Neuron (in vitro differentiated cells): ENCODE results near the gene PHKB.
"Not testable (repeated sequence)": the region's sequence is repeated elsewhere in the genome, so short reads cannot be mapped to it uniquely, and the experiment has no call there.

Source experiments
- H2AFZ ChIP-seq: one replicate; pipeline ENCODE4 v1.6.1; 2013; ENCODE audit warnings: low read depth, mild to moderate bottlenecking, inconsistent platforms, low read length, moderate library complexity
- H3K27me3 ChIP-seq: one replicate; pipeline ENCODE4 v1.6.1; 2013; ENCODE audit warnings: low read length; ENCODE audit not compliant: insufficient read depth
- H3K36me3 ChIP-seq: one replicate; pipeline ENCODE4 v1.6.1; 2013; ENCODE audit warnings: low read length; ENCODE audit not compliant: insufficient read depth
- H3K4me1 ChIP-seq: one replicate; pipeline ENCODE4 v1.6.1; 2013; ENCODE audit warnings: low read length; ENCODE audit not compliant: insufficient read depth
- H3K4me3 ChIP-seq: 2 replicates; pipeline ENCODE4 v1.5.1; 2013; ENCODE audit warnings: mild to moderate bottlenecking, low read length, moderate library complexity
- H3K9me3 ChIP-seq: one replicate; pipeline ENCODE4 v1.6.1; 2013; ENCODE audit warnings: low read length

PHKB gene

DNA sequence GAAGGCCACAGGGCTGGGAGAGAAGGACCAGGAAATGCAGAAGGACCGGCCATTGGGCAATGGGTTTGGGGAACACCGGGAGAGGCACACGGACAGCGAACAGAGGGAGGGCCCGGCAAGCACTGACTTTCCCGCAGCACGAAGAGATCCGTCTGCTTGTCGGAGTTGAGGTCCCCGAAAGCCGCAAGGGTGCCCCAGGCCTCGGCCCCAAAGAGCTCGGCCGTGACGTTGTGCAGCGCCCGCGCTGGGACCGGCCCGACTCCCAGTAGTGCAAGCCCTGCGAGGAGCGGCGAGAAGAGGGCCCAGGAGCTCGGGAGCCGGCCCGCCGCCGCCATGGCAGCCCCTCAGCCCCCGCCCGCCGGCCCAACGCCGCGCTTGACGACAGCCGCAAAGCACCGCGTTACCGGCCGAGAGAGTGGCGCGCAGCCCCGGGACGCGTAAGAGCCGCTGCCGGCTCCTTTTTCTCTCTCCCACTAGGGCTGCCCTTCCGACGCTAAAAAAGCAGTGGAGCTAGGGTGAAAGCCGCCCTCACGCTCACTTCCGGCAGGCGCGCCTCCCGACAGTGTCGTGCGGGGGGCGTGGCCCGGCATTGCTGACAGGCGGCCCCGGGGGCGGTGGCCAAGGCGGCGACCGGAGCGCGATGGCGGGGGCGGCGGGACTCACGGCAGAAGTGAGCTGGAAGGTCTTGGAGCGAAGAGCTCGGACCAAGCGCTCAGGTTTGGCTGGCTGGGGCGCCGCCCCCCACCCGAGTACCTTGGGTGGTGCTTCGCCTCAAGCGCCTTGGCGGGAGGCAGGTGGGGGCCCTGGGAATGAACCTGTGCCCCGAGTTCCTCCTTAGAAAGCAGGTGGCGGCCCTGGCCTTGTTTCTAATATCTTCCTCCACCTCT lies at the start of gene PHKB, which contains the start of gene ITFG1:
PHKB (plus strand) TSS at position 621 of the 887 bp plus-strand sequence; CDS start at position 641, 20 bp downstream.
ITFG1 (minus strand) TSS at position 353 of the 887 bp plus-strand sequence; CDS start at position 335, 18 bp downstream.
- H3K9me3 ChIP-seq = no peaks in the 10 kb centered on the region
- peaks cover 41% of the 10 kb centered on the region for H3K4me1 ChIP-seq
- H2AFZ ChIP-seq = peak within 1 kb of the TSS; percentile 99
- H3K4me3 ChIP-seq = peak within 1 kb of the TSS; percentile 84
- H3K36me3 ChIP-seq = peaks cover 12% of the 10 kb centered on the region
- H3K27me3 ChIP-seq = no peaks in the 10 kb centered on the region

DNA sequence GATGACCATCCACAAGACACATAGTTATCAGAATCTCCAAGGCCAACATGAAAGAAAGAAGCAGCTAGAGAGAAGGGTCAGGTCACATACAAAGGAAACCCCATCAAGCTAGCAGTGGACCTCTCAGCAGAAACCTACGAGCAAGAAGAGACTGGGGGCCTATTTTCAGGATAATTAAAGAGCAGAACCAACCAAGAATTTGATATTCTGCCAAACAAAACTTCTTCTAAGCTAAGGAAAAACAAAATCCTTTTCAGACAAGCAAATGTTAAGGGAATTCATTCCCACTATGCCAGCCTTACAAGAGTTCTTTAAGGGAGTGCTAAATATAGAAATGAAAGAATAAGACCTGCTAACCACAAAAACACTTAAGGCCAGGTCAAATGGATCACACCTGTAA lies 48.1 kb upstream of the PHKB start:
- peaks cover 2% of the 10 kb centered on the region for H3K9me3 ChIP-seq
- H3K27me3 ChIP-seq = no peaks in the 10 kb centered on the region
- H3K4me3 ChIP-seq = no peak overlapping the region
- H2AFZ ChIP-seq = no peak overlapping the region
- no peaks in the 10 kb centered on the region for H3K36me3 ChIP-seq
- H3K4me1 ChIP-seq = peaks cover 8% of the 10 kb centered on the region

DNA sequence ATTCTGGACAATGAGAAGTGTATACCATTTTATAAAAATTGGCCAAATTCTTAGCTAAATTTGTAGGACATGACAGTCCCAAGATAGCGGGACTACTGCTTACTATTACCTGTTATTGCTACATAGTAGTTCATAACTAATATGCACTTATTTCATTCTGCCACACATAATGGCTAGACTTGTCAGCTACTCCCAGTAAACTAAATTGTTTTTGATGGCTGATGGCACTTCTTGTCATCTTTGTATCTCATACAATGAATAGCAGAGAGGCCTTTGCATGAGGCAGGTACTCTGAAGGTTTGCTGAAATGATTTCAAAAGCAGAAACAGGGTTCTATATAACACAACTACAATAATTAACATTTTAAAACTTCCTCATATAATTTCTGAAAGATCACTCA lies 44.3 kb upstream of the PHKB start:
- no peaks in the 10 kb centered on the region for H3K27me3 ChIP-seq
- peaks cover 2% of the 10 kb centered on the region for H3K36me3 ChIP-seq
- H3K9me3 ChIP-seq = no peaks in the 10 kb centered on the region
- H3K4me3 ChIP-seq = no peak overlapping the region
- H2AFZ ChIP-seq = no peak overlapping the region
- peaks cover 8% of the 10 kb centered on the region for H3K4me1 ChIP-seq

DNA sequence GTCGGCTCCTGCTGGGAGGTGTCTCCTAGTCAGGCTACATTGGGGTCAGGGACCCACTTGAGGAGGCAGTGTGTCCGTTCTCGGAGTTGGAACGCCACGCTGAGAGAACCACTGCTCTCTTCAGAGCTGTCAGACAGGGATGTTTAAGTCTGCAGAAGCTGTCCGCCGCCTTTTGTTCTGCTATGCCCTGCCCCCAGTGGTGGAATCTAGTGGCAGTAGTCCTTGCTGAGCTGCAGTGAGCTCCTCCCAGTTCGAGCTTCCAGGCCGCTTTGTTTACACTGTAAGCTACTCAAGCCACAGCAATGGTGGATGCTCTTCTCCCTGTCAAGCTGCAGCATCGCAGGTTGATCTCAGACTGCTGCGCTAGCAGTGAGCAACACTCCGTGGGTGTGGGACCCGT lies 36.3 kb upstream of the PHKB start:
- H2AFZ ChIP-seq = no peak overlapping the region
- no peaks in the 10 kb centered on the region for H3K4me1 ChIP-seq
- peaks cover 8% of the 10 kb centered on the region for H3K9me3 ChIP-seq
- H3K4me3 ChIP-seq = no peak overlapping the region
- peaks cover 41% of the 10 kb centered on the region for H3K36me3 ChIP-seq
- no peaks in the 10 kb centered on the region for H3K27me3 ChIP-seq

DNA sequence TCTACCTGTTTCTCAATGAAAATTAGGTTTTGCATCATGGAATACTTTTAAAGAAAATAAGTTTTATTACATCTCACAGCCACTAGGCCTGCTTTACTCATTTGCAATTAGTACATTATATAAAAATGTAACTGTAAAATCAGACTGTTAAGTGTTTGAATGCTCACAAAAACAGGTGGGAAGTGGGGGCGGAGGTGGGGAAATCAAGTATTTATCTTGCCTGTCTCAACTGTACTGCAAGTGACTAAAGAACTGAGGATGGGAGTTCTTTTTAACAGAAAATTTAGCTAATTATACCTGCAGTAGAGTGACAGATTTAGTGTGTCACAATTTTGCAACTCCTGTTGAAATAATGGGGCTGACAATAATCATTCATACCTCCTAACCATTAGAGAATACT lies 34.3 kb upstream of the PHKB start:
- Histone ChIP-seq H3K36me3 (peaks cover 38% of the 10 kb centered on the region), H2AFZ (no peak overlapping the region), H3K27me3 (no peaks in the 10 kb centered on the region), H3K4me3 (no peak overlapping the region), H3K9me3 (peaks cover 12% of the 10 kb centered on the region), H3K4me1 (no peaks in the 10 kb centered on the region)

DNA sequence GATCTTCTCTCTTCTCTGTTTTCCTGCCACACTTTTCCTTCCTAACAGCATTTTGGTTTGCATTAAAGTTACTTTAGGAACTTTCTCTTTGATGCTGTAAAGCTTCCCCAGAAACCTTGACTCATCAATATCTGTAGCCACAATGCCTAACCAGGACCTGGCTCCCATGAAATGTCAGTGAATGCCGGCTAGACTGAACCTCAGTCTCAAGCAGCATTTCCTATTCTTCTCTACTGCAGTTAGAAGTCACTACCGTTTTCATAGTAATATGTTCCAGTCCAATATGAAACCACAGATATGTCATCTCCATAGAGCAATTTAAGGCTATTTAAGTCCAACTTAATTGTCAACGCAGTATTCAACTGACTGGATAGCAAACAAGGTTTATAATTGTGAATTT lies 29.2 kb upstream of the PHKB start:
- Histone ChIP-seq H2AFZ (no peak overlapping the region), H3K4me3 (no peak overlapping the region), H3K9me3 (peaks cover 11% of the 10 kb centered on the region), H3K4me1 (no peaks in the 10 kb centered on the region), H3K27me3 (no peaks in the 10 kb centered on the region), H3K36me3 (peaks cover 15% of the 10 kb centered on the region)

DNA sequence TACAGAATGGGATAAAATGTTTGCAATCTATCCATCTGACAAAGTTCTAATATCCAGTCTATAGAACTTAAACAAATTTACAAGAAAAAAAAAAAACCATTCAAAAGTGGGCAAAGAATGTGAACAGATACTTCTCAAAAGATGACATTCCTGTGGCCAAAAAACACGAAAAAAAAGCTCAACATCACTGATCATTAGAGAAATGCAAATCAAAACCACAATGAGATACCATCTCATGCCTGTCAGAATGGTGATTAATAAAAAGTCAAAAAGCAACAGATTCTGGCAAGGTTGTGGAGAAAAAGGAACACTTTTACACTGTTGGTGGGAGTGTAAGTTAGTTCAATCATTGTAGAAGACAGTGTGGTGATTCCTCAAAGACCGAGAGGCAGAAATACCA lies 26.9 kb upstream of the PHKB start:
- not testable (repeated sequence) for H3K36me3 ChIP-seq, H3K27me3 ChIP-seq, H3K9me3 ChIP-seq, H3K4me3 ChIP-seq, H2AFZ ChIP-seq, H3K4me1 ChIP-seq

DNA sequence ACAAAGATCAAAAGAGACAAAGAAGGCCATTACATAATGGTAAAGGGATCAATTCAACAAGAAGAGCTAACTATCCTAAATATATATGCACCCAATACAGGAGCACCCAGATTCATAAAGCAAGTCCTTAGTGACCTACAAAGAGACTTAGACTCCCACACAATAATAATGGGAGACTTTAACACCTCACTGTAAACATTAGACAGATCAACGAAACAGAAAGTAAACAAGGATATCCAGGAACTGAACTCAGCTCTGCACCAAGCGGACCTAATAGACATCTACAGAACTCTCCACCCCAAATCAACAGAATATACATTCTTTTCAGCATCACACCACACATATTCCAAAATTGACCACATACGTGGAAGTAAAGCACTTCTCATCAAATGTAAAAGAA lies 21.1 kb upstream of the PHKB start:
- H3K4me3 ChIP-seq, H2AFZ ChIP-seq, H3K36me3 ChIP-seq, H3K4me1 ChIP-seq, H3K27me3 ChIP-seq, H3K9me3 ChIP-seq: not testable (repeated sequence)

DNA sequence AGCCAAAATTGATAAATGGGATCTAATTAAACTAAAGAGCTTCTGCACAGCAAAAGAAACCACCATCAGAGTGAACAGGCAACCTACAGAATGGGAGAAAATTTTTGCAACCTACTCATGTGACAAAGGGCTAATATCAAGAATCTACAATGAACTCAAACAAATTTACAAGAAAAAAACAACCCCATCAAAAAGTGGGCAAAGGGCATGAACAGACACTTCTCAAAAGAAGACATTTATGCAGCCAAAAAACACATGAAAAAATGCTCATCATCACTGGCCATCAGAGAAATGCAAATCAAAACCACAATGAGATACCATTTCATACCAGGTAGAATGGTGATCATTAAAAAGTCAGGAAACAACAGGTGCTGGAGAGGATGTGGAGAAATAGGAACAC lies 18.2 kb upstream of the PHKB start:
- not testable (repeated sequence) for H3K27me3 ChIP-seq, H2AFZ ChIP-seq, H3K4me3 ChIP-seq, H3K36me3 ChIP-seq, H3K4me1 ChIP-seq, H3K9me3 ChIP-seq

DNA sequence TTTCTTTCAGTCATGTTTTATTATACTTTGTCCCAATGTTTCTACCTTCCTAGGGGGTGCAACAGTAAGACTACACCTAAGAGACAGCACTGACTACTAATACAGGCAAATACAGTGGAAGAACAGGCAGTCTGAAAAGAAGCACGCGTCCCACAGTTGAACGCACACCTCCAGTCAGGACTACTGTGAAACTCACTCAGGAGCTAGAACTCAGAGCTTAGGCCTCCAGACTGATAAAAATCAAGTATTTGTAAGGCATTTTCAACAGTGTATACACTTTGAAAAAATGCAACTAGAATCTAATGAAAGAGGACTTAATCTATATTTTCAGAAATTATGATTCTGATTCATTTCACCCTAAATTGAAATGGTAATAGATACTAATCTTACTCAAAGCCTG lies 14.7 kb upstream of the PHKB start:
- Histone ChIP-seq H3K27me3 (no peaks in the 10 kb centered on the region), H2AFZ (no peak overlapping the region), H3K9me3 (no peaks in the 10 kb centered on the region), H3K4me1 (no peaks in the 10 kb centered on the region), H3K4me3 (no peak overlapping the region), H3K36me3 (peaks cover 25% of the 10 kb centered on the region)

DNA sequence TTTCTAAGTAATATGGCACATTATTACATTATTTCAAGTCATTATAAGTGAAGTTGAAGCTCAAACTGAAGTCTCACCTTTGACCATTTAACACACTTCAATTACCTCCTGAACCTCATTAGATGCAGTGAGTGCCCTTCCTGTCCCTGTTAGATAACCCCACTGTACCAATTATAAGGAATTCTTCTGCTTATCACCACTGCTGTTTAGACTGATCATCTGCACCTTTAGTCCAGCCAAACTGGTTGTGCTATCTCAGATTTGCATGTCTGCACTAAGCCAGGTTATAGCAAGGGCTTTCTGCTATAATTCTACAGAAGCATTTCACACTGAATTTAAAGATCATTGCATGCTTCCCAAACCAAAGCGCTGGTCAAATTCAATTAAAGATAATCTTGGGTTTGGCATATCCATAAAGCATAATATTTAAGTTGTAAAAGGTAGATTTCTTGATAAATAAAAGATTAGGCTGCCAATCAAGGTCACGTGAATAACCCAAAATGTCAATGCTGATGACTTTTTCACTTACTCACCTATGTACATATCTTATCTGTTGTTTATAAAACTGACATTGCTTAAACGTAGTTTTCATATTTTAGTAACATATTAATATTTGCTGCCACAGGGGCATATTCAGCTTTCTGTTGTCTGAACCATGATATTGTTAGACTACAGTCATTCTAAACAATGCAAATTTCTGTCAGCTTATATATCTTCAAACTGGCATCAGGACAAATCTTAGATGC lies 12.1 kb upstream of the PHKB start:
- Histone ChIP-seq H3K36me3 (peaks cover 44% of the 10 kb centered on the region), H3K9me3 (no peaks in the 10 kb centered on the region), H3K4me1 (no peaks in the 10 kb centered on the region), H2AFZ (no peak overlapping the region), H3K4me3 (no peak overlapping the region), H3K27me3 (no peaks in the 10 kb centered on the region)

DNA sequence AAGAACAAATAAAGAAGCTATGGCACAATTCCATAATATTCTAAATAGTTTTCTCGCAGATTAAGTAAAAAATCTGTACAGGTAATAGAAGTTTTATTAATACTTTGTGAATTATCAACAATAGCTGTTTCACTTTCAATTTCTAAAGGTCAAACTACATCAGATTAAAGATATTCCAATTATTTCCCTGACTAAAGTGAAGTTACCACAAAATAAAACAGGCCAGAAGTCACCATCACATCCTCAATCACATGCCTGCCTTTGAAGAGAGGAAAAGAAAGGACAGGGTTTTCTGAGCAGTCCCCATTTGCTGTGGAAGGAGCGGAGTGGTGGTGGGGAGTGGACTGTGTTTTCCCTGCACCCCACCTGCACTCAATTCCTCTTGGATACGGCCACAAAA lies 11.3 kb upstream of the PHKB start:
- no peaks in the 10 kb centered on the region for H3K27me3 ChIP-seq
- H3K36me3 ChIP-seq = peaks cover 47% of the 10 kb centered on the region
- no peak overlapping the region for H2AFZ ChIP-seq
- H3K9me3 ChIP-seq = no peaks in the 10 kb centered on the region
- no peaks in the 10 kb centered on the region for H3K4me1 ChIP-seq
- H3K4me3 ChIP-seq = no peak overlapping the region

DNA sequence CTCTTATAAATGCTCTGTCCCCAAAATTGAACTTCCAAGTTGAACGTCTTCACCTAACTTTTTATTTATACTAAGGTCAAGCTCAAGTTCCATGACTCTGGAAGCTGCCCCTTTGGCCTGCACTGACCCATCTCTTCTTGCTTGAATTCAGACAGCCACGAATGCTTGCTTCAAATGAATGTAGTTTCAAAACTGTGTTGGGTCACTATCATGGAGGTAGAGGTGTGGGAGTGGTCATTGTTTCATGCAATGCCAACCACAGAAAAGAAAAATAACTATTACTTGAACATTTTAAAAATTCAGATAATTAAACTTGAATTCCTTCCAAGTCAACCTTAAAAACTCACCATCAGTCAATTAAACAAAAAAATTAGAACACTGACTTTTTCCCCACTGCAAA lies 2.8 kb upstream of the PHKB start:
- Histone ChIP-seq H3K4me1 (peaks cover 25% of the 10 kb centered on the region), H3K27me3 (no peaks in the 10 kb centered on the region), H3K9me3 (no peaks in the 10 kb centered on the region), H3K4me3 (no peak overlapping the region), H2AFZ (no peak overlapping the region), H3K36me3 (peaks cover 25% of the 10 kb centered on the region)
